Suprapubic skin (tissue), 4 donors: Measurements from ENCODE around the gene PLXND1.

Source experiments
- EP300 ChIP-seq: sonication (generic); formaldehyde crosslinking; IDR thresholded peaks from one replicate; pipeline ENCODE4 v1.6.1; 2017; ENCODE audit warnings: antibody characterized with exemption
- POLR2A ChIP-seq, 2 donors: fragments of 450-650 bp; IDR thresholded peaks; one replicate each; pipeline ENCODE4 v1.6.1; 2017; ENCODE audit warnings: antibody characterized with exemption in 2 of 2, mild to moderate bottlenecking in 2 of 2, moderate library complexity in 2 of 2
- POLR2AphosphoS5 ChIP-seq, 3 donors: sonication (generic); formaldehyde crosslinking; IDR thresholded peaks; one replicate each; pipeline ENCODE4 v1.6.1; 2017; ENCODE audit warnings: antibody characterized with exemption in 3 of 3
- TF ChIP-seq, protein P1 (sequence below), 2 donors: fragments of 200-600 bp in 1 of 2; fragments of 450-650 bp in 1 of 2; sonication (generic) in 1 of 2; IDR thresholded peaks; one replicate each; pipeline ENCODE4 v1.5.1; 2016 to 2019; ENCODE audit warnings: antibody characterized with exemption in 2 of 2, mild to moderate bottlenecking in 1 of 2, moderate library complexity in 1 of 2

GRCh38 chr3:129628169-129628522 is 21.7 kb upstream of the PLXND1 start:
- TF ChIP-seq, protein P1, sequence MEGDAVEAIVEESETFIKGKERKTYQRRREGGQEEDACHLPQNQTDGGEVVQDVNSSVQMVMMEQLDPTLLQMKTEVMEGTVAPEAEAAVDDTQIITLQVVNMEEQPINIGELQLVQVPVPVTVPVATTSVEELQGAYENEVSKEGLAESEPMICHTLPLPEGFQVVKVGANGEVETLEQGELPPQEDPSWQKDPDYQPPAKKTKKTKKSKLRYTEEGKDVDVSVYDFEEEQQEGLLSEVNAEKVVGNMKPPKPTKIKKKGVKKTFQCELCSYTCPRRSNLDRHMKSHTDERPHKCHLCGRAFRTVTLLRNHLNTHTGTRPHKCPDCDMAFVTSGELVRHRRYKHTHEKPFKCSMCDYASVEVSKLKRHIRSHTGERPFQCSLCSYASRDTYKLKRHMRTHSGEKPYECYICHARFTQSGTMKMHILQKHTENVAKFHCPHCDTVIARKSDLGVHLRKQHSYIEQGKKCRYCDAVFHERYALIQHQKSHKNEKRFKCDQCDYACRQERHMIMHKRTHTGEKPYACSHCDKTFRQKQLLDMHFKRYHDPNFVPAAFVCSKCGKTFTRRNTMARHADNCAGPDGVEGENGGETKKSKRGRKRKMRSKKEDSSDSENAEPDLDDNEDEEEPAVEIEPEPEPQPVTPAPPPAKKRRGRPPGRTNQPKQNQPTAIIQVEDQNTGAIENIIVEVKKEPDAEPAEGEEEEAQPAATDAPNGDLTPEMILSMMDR (IDR thresholded peaks at IDR 0.05) = no peak
- TF ChIP-seq EP300 (no peak), POLR2AphosphoS5 (IDR thresholded peaks at IDR 0.05) (no peak), POLR2A (IDR thresholded peaks at IDR 0.05) (no peak)
